ENCODE results near the gene LRRC75A. TPM values are rescaled to one million over a fixed set of nuclear protein-coding genes. Genes with fewer than 3 reads are reported as not detected.

The LRRC75A gene
- total RNA-seq, 1 experiment from 2014 or later = 3.3 TPM

DNA sequence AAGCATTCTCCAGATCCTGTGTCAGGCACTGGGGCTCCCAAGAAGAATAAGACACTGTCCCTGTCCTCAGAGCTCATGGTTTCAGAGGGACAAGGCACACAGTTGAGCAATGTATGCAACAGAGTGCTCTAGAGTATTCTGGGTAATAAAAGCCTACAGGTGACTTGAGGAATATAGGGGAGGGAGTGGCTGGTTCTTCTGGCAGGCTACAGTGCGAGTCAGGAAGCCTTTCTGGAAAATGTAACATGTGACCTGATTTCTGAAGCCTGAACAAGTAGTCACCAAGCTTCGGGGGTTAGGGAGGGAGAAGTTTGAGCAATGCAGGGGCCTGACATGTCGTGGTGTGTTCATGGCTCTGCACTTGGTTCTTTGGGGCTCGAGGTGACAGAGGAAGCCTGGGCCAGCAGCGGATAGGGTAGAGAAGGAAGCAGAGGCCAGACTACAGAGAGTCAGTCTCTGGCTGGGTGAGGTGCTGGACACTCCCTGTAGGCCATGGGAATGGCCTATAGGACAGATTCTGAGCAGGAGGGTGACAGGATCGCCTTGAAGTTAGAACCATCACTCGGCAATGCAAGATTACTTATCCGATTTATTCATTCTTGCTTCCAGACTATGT lies 16.0 kb upstream of the LRRC75A start:
- H3K4me3 ChIP-seq (ENCODE audit: insufficient read depth, low read depth, low read length) = no peak overlapping the region
- H3K36me3 ChIP-seq (replicated peaks; ENCODE audit: control insufficient read depth, insufficient read depth, low read length) = no peaks in the 10 kb centered on the region
- no peaks in the 10 kb centered on the region for H3K27me3 ChIP-seq (ENCODE audit: control insufficient read depth, insufficient read depth, low read length)
- no peak for DNase-seq

DNA sequence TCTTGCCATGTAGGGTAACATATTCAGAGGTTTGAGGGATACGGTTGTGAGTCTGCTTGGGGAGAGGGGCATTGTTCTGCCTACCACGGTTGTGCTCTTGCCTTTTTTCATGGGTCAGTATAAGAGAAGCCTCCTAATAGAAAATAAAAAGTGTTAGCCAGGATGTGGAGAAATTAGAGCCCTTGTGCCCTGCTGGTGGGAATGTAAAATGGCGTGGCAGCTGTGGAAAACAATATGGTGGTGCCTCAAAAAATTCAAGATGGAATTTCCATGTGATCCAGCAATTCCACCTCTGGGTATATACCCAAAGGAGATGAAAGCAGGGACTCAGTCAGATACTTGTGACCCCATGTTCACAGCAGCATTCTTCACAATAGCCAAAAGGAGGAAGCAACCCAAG lies 14.2 kb upstream of the LRRC75A start:
- no peak for DNase-seq
- H3K4me3 ChIP-seq (ENCODE audit: insufficient read depth, low read depth, low read length) = no peak overlapping the region

DNA sequence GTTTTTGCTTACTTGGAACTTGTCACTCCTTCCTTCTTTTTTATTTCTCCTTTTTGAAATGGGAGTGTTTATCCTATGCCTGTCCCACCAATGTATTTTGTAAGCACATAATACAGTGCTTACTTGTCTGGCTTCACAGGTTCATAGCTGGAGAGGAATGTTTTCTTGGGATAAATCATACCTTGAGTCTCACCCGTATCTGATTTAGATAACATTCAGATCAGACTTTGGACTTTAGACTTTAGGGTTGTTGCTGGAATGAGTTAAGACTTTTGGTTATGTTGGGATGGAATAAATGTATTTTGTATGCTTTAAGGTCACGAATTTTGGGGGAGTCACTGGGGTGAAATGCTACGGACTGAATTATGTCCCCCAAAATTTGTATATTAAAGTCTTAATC lies 13.0 kb upstream of the LRRC75A start:
- H3K36me3 ChIP-seq (replicated peaks; ENCODE audit: control insufficient read depth, insufficient read depth, low read length) = no peaks in the 10 kb centered on the region
- no peak overlapping the region for H3K4me3 ChIP-seq (ENCODE audit: insufficient read depth, low read depth, low read length)
- DNase-seq = no peak
- no peaks in the 10 kb centered on the region for H3K27me3 ChIP-seq (ENCODE audit: control insufficient read depth, insufficient read depth, low read length)

More for the DNA sequence above, 14.2 kb upstream of the LRRC75A start:
- Histone ChIP-seq H3K27me3 (ENCODE audit: control insufficient read depth, insufficient read depth, low read length) (no peaks in the 10 kb centered on the region), H3K36me3 (replicated peaks; ENCODE audit: control insufficient read depth, insufficient read depth, low read length) (no peaks in the 10 kb centered on the region)

DNA sequence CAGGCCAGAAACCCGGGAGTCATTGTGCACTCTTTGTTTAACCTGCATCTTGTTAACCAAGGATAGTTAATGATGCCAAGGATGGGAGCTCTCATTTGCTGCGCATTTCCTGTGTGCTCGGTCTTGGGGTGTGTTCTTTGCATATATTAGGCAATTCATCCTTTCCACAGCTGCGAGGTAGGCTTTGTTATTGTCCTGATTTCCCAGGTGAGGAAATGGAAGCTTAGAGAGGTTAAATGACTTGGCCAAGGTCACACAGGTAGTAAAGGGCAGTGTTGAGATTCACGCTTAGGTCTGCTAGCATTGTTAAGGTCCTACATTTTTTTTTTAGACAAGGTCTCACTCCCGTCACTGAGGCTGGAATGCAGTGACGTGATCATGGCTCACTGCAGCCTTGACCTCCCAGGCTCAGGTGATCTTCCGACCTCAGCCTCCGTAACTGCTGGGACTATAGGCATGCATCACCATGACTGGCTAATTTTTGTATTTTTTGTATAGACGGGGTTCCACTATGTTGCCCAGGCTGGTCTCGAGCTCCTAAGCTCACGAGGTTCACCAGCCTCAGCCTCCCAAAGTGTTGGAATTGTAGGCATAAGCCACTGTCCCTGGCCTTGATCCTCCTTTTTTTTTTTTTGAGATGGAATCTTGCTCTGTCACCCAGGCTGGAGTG lies 5.0 kb upstream of the LRRC75A start:
- no peaks in the 10 kb centered on the region for H3K36me3 ChIP-seq (replicated peaks; ENCODE audit: control insufficient read depth, insufficient read depth, low read length)
- peaks cover 14% of the 10 kb centered on the region; the same call in 1 of the 2 replicates for H3K27me3 ChIP-seq (ENCODE audit: control insufficient read depth, insufficient read depth, low read length)
- no peak overlapping the region for H3K4me3 ChIP-seq (ENCODE audit: insufficient read depth, low read depth, low read length)
- DNase-seq = no peak

DNA sequence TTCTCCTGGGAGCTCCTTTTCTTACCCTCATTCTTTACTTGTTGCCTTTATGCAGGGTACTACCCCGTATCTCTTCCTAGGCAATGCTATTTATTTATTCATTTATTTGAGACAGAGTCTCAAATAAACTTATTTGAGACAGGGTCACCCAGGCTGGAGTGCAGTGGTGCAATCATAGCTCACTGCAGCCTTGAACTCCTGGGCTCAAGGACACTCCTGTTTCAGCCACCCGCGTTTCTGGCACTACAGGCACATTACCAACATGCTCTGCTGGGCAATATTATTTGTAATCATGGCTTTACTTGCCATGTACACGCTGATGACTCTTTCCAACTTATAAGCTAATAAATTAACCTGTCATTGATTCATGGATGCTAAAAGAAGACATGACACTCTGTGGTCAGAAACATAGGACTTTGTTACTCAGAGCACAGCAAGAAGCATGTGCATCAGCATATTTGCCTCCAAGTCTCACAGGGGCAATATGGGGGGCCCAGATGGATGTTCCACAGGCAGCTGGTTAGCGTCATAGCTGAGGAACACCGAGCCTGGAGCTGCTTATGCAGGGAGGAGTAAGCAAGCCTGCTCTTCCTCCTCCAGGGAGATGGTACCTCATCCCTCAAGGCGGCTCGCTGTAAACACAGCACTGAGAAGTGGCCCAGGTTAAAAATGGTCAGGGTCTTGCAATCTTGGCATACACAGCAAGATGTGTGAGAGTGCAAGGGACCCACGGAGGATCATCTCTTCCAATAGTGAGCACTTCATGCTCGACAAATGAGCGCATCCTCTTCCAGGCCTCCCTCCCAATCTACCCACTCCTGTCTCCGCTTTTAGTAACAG lies 4.2 kb upstream of the LRRC75A start:
- peaks cover 16% of the 10 kb centered on the region for H3K27me3 ChIP-seq (ENCODE audit: control insufficient read depth, insufficient read depth, low read length)
- H3K4me3 ChIP-seq (ENCODE audit: insufficient read depth, low read depth, low read length) = no peak overlapping the region
- H3K36me3 ChIP-seq (replicated peaks; ENCODE audit: control insufficient read depth, insufficient read depth, low read length) = no peaks in the 10 kb centered on the region
- DNase-seq = no peak

DNA sequence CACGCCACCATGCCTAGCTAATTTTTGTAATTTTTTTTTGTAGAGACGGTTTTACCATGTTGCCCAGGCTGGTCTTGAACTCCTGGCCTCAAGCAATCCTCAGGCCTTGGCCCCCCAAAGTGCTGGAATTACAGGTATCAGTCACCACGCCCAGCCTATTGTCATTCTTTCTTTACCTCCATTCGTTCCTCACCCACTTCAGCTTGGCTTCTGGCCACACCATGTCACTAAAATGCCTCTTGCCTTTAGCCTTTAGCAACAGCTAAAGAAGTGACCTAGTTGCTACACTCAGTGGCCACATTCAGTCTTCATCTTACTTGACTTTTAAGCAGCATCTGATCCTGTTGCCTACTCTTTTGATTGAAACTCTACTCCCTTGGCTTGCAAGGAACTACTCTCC lies 3.6 kb upstream of the LRRC75A start:
- Histone ChIP-seq H3K27me3 (ENCODE audit: control insufficient read depth, insufficient read depth, low read length) (peaks cover 22% of the 10 kb centered on the region), H3K4me3 (ENCODE audit: insufficient read depth, low read depth, low read length) (no peak overlapping the region), H3K36me3 (replicated peaks; ENCODE audit: control insufficient read depth, insufficient read depth, low read length) (no peaks in the 10 kb centered on the region)
- no peak for DNase-seq

DNA sequence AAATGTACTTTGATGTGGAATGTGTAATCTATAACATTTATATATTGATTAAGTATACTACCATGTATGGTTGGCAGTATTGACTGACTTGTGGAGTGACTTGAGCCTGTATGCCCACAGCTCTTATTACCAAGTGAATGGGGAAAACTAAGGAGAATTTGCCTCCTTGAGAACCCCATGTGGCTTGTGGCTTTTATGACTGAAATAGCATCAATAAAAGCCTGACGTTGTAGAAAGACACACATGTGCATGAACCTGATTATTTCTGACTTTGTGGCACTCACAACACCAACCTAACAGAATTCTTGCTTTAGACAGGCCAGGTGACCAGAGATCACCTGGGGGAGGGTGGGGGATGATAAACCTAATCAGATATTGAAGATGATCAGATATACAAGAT lies 2.1 kb upstream of the LRRC75A start:
- H3K4me3 ChIP-seq (ENCODE audit: insufficient read depth, low read depth, low read length) = no peak overlapping the region
- H3K36me3 ChIP-seq (replicated peaks; ENCODE audit: control insufficient read depth, insufficient read depth, low read length) = no peaks in the 10 kb centered on the region
- DNase-seq = no peak
- H3K27me3 ChIP-seq (ENCODE audit: control insufficient read depth, insufficient read depth, low read length) = peaks cover 27% of the 10 kb centered on the region

DNA sequence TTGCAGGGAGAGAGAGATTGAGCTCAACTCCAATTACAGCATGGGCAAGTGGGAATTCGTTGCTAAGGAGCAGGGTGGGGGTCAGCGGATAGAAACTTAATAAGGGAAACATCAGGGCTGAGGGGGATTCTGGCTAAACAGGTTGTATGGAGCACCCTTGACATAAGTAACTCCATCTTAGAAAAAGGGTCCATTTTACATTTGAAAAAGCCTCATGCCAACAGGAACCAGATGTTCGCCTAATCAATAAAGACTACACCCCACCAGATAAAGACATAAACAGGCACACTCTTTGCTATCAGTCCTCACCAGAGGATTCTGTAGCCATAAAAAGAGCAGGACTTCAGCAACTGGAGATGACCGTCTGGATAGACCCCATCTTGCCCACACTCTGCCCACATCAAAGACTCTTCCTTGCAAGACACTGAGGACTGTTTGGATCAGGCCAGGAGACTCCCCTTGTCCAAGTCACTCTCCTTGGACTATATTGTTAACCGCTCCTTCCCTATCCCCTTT lies 1.6 kb upstream of the LRRC75A start:
- Histone ChIP-seq H3K27me3 (ENCODE audit: control insufficient read depth, insufficient read depth, low read length) (peaks cover 27% of the 10 kb centered on the region), H3K36me3 (replicated peaks; ENCODE audit: control insufficient read depth, insufficient read depth, low read length) (no peaks in the 10 kb centered on the region; the same call in 1 of the 2 replicates), H3K4me3 (ENCODE audit: insufficient read depth, low read depth, low read length) (no peak overlapping the region)
- DNase-seq = no peak

DNA sequence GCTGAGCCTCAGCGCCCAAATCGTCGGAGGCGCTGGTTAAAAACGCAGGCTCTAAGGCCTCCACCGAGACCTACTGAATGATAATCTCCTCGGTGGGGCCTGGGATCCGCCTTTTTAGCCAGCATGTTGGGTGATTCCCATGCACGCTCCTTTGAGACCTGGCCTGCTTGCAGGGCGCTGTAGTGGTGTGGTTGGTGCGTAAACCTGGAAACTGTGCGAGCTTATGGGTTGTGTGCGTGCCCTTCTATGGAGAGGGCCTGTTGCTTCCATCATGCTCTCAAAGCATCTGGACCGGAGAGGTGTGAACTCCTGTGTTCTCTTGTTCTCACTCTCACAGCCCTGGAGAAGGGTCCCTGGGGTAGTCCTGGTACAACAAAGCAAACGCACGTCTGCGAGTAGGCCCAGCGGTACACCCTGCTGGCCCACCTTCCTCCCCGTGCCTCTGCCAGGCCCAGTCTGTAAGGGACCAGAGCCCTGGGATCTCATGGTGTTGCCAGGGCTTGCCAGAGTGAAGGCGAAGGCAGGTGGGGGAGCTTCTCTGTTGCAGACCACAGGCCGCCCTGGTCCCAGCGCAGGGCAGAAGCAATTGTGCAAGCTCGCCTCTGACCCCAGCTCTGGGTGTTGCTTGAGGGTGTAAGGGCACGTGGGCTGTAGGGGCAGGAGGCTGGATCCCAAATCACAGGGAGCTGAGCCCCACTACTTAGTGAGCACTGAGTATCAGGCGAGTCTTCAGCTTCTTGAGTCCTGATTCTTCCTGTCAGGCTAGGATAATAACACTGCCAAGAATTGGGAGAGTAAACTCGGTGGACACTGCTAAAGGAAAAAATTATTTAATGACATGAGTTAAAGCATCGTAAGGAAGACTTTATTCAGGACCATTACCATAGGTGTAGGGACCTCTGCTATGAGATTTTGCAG lies 879 bp upstream of the LRRC75A start:
- Histone ChIP-seq H3K36me3 (replicated peaks; ENCODE audit: control insufficient read depth, insufficient read depth, low read length) (no peaks in the 10 kb centered on the region; the same call in 1 of the 2 replicates), H3K4me3 (ENCODE audit: insufficient read depth, low read depth, low read length) (peak overlapping the region; percentile 48), H3K27me3 (ENCODE audit: control insufficient read depth, insufficient read depth, low read length) (peaks cover 27% of the 10 kb centered on the region)
- DNase-seq = no peak

DNA sequence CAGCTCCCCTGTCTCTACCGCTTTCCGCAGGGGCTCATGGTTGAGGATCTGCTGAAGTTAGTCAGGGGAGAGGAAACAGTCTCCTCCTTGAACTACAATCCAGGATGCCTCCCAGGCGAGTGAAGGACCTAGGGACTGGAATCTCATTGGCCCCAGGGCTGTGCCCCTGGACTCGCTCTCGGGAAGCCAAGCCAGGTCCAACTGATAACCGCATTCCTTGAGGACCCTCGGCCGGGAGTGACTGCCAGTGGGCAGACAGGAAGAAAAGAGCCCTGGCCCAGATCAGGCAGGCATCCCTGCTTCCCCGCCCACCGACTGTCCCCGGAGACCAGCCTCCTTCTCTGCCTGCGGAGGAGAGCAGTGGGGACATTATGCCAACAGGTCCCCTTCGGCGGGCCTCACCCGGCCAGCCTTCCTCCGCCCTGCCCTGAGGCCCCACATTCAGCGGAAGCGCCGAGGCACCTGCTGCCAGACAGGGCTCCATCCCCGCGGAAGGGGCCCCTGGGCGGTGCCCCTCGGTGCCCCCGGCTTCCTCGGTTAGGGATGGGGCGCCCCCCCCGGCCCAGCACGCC lies 776 bp downstream of the LRRC75A start:
- Histone ChIP-seq H3K4me3 (ENCODE audit: insufficient read depth, low read depth, low read length) (peak overlapping the region; percentile 52), H3K27me3 (ENCODE audit: control insufficient read depth, insufficient read depth, low read length) (peaks cover 27% of the 10 kb centered on the region), H3K36me3 (replicated peaks; ENCODE audit: control insufficient read depth, insufficient read depth, low read length) (no peaks in the 10 kb centered on the region; the same call in 1 of the 2 replicates)
- peak; percentile 82 for DNase-seq

DNA sequence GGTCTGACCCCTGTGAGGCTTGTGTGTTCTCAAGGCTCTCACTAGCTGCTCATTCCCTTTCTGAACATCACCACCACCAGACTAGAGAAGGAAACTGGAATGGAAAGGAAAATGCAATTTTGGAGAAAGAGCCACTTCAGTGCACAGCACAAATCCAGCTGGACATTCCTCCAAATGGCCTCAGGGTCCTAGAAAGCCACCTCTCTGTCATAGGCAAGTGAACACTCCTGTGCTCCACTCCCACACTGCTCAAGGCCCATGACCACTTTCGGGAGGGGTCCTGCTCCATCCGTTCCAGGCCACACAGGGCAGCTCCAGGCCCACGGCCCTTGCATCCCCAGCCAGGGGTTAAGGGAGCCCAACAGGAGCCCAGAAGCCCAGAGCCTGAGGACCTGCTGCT lies 2.6 kb downstream of the LRRC75A start:
- Histone ChIP-seq H3K4me3 (ENCODE audit: insufficient read depth, low read depth, low read length) (no peak overlapping the region), H3K27me3 (ENCODE audit: control insufficient read depth, insufficient read depth, low read length) (peaks cover 27% of the 10 kb centered on the region), H3K36me3 (replicated peaks; ENCODE audit: control insufficient read depth, insufficient read depth, low read length) (no peaks in the 10 kb centered on the region; the same call in 1 of the 2 replicates)
- no peak for DNase-seq

DNA sequence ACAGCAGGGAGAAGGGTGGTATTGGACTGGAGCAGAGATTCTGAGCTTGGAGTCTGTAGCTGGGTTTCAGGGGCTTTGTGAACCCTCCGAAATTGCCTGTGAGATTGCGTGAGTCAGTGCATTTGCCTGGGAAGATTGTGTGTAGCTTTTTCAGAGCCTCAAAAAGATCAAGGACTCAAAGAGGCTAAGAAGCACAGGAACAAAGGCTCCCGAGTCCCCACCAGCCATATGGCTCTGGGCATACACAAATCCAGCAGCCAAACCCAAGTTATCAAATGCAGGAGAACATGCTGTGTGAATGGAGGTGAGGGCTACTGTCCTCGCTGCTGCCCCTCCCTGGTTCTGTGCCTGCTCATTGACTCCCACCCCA lies 3.0 kb downstream of the LRRC75A start:
- DNase-seq = no peak
- Histone ChIP-seq H3K36me3 (replicated peaks; ENCODE audit: control insufficient read depth, insufficient read depth, low read length) (no peaks in the 10 kb centered on the region; the same call in 1 of the 2 replicates), H3K4me3 (ENCODE audit: insufficient read depth, low read depth, low read length) (no peak overlapping the region), H3K27me3 (ENCODE audit: control insufficient read depth, insufficient read depth, low read length) (peaks cover 27% of the 10 kb centered on the region)

DNA sequence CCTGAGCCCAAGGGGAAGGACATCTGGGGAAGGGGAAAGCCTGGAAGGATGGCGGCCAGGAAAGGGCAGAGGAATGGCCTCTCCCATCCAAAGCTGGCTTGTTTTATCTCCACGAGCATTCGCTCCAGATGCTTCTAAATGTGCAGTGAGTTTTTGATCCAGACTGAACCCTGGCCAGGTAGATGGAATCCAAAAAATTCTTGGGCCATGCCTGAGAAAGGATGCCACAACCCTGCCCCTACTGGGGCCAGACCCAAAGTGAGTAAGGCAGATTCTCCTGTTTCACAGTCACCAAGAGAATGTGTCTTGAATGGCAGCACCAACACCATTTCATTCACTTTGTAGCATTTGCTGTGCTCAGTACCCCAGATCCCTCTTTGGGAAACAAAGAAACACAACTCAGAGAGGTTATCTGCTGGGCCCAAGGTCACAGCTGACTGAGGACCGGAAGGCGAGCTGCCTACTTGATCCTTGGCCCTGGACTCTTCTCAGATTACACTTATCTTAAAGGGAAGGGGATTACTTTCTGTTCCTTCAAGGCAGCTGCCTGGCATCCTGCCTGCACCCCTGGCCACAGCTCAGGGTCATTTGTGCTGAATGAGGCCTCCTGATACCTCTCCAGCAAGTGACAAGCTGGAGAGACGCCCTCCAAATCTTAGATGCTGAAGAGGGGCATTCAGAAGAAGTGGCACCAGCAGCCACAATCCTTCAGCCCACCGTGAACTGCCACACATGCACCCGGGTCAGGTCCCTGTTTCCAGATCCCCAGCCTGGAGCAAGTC lies 3.6 kb downstream of the LRRC75A start:
- Histone ChIP-seq H3K4me3 (ENCODE audit: insufficient read depth, low read depth, low read length) (no peak overlapping the region), H3K27me3 (ENCODE audit: control insufficient read depth, insufficient read depth, low read length) (peaks cover 24% of the 10 kb centered on the region), H3K36me3 (replicated peaks; ENCODE audit: control insufficient read depth, insufficient read depth, low read length) (no peaks in the 10 kb centered on the region; the same call in 1 of the 2 replicates)
- no peak for DNase-seq

Data from H7 (cell line).